NCI-H1930 (cell line): Measurements from ENCODE around the gene EVI5.
"Not testable (repeated sequence)": the region's sequence is repeated elsewhere in the genome, so short reads cannot be mapped to it uniquely, and the experiment has no call there.

Experiments used
- DNase-seq, 2 experiments: peaks; one replicate each; lab custom pipeline; 2025; lab: John Stamatoyannopoulos, UW

The EVI5 gene

DNA sequence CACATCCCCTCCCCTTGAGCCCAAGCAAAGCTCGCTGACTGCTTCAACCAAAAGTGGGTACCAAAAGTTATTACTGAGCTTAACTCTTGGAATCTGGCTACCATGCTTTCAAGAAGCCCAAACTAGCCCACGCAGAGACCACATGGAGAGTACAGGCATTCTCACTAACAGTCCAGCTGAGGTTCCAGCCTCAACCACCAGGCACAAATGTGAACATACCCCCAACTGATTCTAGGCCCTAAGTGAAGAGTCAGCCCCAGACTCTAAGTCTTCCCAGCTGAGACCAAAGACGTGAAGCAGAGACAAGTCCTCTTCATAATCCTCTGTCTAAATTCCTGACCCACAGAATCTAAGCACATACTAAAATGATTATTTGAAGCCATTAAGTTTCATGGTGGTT is 36.8 kb downstream of the EVI5 start:
- no peak for DNase-seq

DNA sequence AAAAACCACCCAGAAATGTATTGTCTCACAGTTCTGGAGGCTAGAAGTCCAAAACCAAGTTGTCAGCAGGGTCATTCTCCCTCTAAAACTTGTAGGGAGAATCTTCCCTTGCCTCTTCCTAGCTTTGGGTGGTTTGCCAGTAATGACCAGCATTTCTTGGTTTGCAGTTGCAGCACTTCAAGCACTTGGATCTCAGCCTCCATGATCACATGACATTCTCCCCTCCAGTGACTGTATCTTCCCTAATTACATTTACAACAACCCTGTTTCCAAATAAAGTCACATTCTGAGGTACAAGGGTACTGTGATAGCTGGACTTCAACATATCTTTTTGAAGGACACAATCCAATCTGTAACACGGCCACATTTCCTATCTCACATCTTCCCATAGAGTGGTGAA is 37.2 kb downstream of the EVI5 start:
- DNase-seq = no peak

DNA sequence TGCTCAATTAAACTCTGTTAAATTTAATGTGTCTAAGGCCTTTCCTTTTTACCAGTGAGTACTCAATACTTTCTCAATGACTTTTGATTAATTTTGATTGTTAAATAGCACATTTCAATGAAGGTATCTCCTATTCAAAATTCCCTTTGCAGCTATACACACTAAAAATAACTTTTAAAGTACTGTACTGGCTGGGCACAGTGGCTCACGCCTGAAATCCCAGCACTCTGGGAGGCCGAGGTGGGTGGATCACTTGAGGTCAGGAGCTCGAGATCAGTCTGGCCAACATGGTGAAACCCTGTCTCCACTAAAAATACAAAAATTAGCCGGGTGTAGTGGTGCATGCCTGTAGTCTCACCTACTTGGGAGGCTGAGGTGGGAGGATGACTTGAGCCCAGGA is 38.7 kb downstream of the EVI5 start:
- not testable (repeated sequence) for DNase-seq

DNA sequence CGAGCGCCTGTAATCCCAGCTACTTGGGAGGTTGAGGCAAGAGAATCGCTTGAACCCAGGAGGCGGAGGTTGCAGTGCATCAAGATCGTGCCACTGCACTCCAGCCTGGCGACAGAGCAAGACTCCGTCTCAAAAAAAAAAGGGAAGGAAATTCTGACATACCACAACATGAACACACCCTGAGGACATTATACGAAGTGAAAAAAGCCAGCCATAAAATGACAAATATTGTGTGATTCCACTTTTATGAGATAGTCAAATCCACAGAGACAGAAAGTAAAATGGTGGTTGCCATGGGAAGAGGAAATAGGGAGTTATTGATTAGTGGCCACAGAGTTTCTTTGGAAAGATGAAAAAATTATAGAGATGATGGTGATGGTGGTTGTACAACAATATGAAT is 41.7 kb downstream of the EVI5 start:
- no peak for DNase-seq

DNA sequence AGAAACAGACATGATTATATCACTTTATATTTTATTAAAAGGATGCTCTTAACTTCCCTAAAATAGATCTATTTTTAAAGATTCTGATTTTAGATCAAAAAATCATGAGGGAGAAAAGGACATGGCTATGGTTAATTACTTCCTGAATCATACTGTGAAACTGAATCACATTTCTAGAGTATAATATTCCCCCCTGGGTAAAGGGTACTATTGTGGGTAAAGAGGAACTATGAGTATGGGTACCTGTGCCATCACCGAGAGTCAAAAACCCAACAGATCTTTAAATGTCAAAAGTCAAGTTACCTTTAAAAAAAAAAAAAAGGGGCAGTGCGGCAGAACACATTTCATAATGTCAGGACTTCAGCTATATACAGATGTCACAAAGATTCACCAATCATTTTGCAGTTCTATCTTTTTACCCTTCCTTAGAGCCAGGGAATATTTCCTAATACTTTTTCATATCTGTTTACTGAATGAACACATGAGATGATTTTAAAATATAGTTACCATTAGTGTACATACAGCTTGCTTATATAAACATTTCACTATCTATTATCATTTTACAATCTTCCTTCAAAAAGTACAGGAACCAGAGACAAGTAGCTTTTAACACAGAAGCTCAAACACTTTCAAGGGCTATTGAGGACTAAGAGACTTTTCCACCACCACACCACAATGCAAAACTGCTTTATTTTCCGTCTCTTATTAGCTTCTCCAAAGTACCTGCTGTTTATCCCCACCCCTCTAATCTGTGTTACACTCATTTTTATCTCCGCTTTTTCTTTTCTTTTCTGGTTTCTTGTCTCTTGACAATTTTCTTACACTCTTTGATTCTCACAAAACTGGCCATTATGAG is 45.0 kb downstream of the EVI5 start:
- no peak for DNase-seq

DNA sequence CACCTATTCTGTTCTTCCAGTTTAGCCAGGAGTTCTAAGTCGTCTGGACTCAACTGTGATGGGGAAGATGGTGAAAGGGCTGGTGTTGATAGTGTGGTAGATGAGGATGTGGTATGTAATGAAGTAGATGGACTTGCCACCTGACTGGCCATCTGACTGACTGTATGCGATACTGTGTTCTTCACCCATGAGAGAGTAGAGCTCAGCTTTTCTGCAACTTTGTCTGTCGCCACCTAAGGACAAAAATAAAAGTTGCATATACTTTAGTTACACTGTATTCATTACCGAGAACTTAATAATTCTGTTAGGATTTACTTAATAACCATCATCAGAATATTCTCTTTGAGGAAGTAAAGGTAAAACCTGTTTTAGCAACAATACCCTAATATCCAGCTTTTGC is 48.5 kb downstream of the EVI5 start:
- DNase-seq = no peak

DNA sequence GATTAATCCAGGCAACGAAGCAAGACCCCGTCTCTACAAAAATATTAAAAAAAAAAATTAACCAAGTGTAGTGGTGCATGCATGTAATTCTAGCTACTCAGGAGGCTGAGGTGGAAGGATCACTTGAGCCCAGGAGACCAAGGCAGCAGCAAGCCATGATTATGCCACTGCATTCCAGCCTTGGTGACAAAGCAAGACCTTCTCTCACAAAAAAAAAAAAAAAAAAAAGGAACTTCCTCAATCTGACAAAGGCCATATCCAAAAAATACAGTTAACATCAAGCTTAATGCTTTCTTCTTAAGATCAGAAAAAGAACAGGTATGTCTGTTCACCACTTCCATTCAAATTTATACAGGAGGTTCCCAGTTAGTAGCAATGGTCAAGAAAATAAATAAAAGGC is 54.4 kb downstream of the EVI5 start:
- DNase-seq = no peak

DNA sequence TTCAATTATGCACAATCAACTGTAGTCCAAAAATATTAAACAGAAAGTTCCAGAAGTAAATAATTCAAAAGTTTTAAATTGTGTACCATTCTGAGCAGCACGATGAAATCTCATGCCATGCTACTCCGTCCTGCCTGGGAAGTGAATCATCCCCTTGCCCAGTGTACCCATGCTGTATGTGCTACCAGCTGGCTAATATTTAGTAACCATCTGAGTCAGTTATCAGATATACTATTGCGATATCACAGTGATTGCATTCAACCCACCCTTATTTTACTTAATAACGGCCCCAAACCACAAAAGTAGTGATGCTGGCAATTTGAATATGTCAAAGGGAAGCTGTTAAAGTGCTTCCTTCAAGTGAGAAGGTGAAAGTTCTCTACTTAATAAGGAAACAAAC is 56.2 kb downstream of the EVI5 start:
- no peak for DNase-seq

DNA sequence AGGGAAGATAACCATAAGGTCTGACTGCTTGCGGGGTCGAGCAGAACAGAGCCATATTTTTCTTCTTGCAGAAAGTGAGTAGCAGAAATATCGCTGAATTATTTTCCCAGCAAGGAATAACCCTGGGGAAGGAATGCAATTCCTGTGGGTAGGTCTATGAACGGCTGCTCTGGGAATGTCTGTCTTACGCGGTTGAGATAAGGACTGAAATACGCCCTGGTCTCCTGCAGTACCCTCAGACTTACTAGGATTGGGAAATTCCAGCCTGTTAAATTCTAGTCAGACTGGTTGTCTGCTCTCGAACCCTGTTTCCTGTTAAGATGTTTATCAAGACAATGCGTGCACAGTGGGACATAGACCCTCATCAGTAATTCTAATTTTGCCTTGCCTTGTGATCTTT is 61.2 kb downstream of the EVI5 start:
- DNase-seq = not testable (repeated sequence)

DNA sequence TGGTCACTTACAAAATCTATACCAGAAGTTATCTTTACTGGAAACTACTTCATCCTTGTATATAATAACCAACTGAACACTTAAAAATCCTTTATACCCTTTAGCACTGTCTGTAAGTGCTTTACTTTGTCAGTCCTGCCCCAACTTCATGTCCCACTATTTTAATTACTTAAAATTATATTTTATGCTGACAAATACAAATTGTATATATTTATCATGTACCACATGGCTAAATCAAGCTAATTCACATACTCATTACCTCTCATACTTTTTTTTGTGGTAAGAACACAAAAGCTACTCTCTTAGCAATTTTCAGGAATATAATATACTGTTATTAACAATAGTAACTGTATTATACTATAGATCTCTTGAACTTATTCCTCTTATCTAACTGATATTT is 63.0 kb downstream of the EVI5 start:
- no peak for DNase-seq

DNA sequence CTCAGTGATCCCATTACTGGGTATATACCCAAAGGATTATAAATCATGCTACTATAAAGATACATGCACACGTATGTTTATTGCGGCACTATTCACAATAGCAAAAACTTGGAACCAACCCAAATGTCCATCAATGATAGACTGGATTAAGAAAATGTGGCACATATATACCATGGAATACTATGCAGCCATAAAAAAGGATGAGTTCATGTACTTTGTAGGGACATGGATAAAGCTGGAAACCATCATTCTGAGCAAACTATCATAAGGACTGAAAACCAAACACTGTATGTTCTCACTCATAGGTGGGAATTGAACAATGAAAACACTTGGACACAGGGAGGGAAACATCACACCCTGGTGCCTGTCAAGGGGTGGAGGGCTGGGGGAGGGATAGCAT is 63.8 kb downstream of the EVI5 start:
- DNase-seq = not testable (repeated sequence)

DNA sequence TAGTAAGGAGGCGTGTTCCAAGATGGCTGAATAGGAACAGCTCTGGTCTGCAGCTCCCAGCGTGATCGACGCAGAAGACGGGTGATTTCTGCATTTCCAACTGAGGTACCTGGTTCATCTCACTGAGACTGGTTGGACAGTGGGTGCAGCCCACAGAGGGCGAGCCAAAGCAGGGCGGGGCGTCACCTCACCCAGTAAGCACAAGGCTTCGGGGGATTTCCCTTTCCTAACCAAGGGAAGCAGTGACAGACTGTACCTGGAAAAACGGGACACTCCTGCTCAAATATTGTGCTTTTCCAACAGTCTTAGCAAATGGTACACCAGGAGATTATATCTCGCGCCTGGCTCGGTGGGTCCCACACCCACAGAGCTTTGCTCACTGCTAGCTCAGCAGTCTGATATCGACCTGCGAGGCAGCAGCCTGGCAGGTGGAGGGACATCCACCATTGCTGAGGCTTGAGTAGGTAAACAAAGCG is 69.4 kb downstream of the EVI5 start:
- not testable (repeated sequence) for DNase-seq

DNA sequence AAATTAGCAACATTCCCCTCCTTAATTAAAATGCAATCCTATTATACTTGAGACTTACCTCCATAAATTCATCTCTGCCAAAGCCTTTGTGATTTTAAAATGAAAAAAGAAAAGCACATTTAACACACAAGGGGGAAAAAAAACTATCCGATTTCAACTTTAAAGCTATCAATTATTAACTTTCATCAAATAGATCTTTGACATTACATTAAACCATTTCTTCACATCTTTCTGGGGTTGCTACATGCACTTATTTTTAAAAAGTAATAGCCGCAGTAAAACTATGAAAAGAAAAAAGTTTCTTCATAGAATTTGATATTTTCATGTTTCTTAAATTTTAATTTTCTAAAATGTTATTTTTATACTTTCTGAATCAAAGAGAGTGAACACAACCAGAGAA is 71.0 kb downstream of the EVI5 start:
- no peak for DNase-seq

DNA sequence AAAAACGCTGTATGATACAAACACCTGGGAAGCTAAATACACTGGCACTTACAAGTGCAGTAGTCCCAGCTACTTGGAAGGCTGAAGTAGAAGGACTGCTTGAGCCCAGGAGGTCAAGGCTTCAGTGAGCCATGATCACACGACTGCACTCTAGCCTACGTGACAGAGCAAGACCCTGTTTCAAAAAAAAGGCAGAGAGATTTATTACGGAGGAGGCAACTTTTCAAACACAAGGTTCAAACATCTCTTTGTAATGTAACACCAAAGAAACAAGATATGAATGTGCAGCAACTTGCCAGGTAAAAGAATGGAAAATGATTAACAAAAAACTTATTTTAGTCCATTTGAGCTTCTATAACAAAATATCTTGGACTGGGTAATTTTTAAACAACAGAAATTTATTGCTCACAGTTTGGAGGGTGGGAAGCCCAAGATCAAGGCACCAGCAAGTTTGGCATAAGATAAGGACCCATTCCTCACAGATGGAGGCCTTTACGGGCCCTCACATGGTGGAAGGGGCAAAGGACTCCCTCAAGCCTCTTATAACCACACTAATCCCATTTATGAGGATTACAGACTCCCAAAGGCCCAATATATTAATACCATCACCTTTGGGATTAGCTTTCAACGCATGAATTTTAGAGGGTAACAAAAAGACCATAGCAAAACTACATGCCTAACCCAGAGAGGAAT is 73.3 kb downstream of the EVI5 start:
- no peak for DNase-seq

DNA sequence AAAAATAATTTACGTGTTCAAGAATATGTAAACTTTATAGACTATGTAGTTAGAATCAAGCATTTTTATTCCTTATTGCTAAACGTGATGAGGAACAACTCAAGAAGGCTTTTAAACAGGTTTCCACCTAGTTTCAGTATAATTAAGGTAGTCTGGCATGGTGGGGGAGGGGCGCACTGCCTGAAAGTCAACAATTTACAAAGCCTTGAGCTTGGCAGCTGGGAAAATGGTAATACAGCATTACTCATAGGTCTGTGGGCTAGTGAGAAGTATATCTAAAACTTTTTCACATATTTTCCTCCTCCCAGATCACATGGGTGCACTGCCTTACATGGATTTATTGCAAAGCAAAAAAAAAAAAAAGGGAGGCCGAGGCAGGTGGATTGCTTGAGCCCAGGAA is 75.2 kb downstream of the EVI5 start:
- no peak for DNase-seq

DNA sequence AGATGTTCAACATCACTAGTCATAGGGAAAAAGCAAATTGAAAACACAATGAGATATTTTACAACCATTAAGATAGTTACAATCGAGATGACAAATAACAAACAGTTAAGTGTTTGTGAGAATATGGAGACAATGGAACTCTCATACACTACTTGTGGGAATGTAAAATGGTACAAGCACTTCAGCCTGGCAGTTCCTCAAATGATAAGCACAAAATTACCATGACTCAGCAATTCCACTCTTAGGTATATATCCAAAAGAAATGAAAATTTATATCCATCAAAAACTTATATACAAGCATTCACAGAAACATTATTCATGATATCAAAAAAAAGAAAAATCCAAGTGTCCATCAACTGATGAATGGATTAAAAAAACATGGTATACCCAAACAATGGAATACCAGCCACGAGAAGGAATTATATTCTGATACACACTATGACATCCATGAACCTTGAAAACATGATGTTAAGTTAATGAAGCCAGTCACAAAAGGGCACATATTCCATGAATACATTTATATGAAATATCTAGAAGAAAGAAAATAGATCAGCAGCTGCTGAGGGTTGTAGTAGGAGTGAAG is 76.4 kb downstream of the EVI5 start:
- peak in 1 of 2 experiments; percentile 12 for DNase-seq

DNA sequence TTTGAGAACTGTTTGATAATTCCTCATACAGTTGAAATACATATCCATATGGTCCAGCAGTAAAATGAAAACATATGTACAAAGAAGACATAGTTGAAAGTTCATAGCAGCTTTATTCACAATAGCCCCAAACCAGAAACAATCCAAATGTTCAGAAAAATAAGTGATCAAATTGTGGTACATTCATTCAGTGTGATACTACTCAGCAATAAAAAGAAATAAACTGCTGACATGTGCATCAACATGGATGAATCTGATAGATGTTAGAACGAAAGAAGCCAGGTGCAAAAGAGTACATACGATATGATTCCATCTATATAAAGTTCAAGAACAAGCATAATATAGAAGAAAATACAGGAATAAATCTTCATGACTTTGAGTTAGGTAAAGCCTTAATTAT is 77.2 kb downstream of the EVI5 start:
- DNase-seq = no peak

DNA sequence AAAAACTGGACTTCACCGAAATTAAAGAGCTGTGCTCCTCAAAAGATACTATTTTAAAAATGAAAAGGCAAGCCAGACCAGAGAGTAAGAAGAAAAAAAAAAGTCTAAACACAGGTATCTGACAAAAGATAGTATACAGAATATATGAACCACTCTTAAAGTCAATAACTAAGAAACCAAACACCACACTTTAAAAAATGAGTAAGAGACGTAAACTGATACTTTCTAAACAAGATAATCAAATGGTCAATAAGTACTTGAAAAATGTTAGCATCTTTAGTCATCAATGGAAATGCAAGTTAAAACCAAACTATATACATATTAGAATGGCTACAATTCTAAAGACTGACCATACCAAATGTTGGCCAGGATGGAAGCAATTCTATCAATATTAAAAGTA is 77.6 kb downstream of the EVI5 start:
- no peak for DNase-seq

DNA sequence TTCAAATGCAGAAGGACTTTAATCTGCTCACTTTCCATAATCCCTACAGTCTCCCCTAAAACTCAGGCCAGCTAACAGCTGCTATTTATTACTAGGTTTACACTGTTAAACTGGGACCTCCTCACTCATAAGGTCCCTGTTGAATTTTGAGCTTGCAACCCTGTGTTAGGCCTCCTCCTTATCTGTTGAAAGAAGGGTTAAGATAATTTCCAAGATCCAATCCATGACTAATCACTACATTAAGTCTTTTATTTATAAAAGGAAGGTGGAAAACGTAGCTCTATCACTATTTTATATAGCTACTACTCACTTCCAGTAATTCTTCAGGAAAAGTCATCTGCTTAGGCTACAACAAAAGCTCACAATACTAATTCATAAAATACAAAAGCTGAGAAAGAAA is 79.5 kb downstream of the EVI5 start:
- DNase-seq = no peak

DNA sequence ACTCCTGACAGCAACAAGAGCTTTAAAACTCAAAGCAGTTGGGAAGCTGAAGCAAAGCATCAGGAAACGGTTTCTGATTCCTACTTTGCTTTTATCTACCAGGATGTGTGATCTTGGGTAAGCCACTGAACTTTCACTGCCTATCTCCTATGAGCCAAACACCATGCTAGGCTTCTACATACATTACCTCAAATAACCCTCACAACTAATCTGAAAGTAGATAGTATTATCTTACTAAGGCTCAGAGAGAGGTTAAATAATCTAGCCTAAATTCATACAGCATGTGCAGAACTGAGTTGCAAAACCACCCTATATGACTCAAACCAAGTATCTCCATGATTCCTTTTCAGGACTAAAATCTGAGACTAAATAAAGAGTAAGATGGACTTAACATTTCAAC is 83.8 kb downstream of the EVI5 start:
- DNase-seq = no peak

DNA sequence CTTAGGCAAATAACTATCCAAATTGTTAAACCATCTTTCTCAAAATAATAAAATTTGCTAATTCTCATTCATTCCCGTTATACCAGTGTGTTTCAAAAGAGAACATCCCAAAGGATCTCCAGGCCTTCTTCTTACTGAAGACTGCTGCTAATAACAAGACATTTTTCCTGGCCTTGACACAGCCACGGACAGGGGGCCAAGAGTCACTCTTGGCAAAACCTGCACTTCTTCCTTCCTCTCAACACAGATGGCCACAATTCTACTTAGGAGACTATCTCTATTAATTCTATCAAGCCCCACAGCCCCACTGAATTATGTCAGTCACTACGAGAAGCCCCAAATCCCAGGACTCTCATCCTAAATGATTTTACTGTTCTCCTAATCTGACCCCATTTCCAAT is 86.0 kb downstream of the EVI5 start:
- DNase-seq = no peak

DNA sequence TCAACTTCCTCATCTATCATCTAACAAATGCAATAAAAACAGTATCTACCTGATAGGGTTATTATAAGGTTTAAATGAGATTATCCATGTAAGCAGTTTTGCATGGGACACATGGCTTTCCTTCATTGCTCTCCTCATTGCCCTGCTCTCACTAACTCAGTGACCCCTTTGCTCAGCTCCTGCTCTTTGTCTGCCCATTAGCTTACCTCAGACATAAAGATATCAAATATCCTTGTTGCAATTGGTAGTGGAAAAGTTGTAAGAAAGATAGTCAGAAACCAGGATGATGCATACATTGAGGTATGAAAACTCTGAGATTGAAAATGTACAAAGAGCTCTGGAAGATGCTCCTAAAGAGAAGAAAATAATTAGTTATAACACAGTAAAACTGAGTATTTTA is 89.8 kb downstream of the EVI5 start:
- DNase-seq = no peak

DNA sequence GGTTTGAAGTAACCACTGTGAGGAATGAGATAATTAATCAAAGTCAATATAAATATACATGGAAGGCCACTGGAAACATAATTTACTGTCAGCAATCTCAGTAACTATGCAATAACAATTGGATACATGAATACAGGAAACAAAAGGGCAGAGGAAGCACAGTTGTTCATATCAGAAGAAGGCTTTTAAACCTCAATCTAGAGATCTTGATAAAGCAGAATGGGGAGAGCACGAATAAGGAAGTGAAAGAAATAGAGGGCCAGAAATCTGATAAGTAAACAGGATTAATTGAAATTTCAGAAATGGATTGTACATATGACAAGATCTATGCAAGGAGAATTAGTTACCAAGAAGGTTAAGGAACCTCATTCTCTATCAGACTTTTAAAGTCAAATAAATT is 93.0 kb downstream of the EVI5 start:
- DNase-seq = no peak
